Ectodermal cell (in vitro differentiated cells): ENCODE measurements around the gene VILL. TPM values are rescaled to one million over a fixed set of nuclear protein-coding genes. Genes with fewer than 3 reads are reported as not detected.

ENCODE experiments used
- H3K27ac ChIP-seq: 2 replicates; pipeline ENCODE4 v1.7.0; 2013; ENCODE audit warnings: mild to moderate bottlenecking, low read depth, low read length; ENCODE audit not compliant: insufficient read depth, poor library complexity, severe bottlenecking
- H3K27me3 ChIP-seq: 2 replicates; pipeline ENCODE4 v1.7.0; 2013; ENCODE audit warnings: mild to moderate bottlenecking, low read length; ENCODE audit not compliant: insufficient read depth, control insufficient read depth, poor library complexity, severe bottlenecking
- H3K36me3 ChIP-seq: one replicate; pipeline ENCODE4 v1.7.0; 2013; ENCODE audit warnings: low read length; ENCODE audit not compliant: control insufficient read depth, insufficient read depth
- H3K4me1 ChIP-seq: one replicate; pipeline ENCODE4 v1.7.0; 2013; ENCODE audit warnings: low read length; ENCODE audit not compliant: control insufficient read depth, insufficient read depth
- H3K4me3 ChIP-seq: 2 replicates; pipeline ENCODE4 v1.7.0; 2013; ENCODE audit warnings: low read depth, low read length, control low read depth; ENCODE audit not compliant: insufficient read depth
- H3K9me3 ChIP-seq: 2 replicates; pipeline ENCODE4 v1.7.0; 2013; ENCODE audit warnings: mild to moderate bottlenecking, low read length, moderate library complexity; ENCODE audit not compliant: control insufficient read depth
- WGBS, 2 experiments: methylation state at CpG; one replicate each; pipeline ENCODE4 v1.1.7; 2013; ENCODE audit warnings: missing lambda C conversion rate in 2 of 2; 5-methylcytosine and 5-hydroxymethylcytosine counted together
- polyA plus RNA-seq, 4 experiments: library from polyadenylated mRNA; stranded (reverse); fragments of 50-300 nt; gene quantifications; one replicate each; pipeline ENCODE4 v1.2.3, GENCODE V29; 2013

The VILL gene
- 4.8 TPM for polyA plus RNA-seq (2013, experiment 1 of 4)
- 5.6 TPM for polyA plus RNA-seq (2013, experiment 2 of 4)
- polyA plus RNA-seq (2013, experiment 3 of 4) = 3.4 TPM
- 5.2 TPM for polyA plus RNA-seq (2013, experiment 4 of 4)

DNA sequence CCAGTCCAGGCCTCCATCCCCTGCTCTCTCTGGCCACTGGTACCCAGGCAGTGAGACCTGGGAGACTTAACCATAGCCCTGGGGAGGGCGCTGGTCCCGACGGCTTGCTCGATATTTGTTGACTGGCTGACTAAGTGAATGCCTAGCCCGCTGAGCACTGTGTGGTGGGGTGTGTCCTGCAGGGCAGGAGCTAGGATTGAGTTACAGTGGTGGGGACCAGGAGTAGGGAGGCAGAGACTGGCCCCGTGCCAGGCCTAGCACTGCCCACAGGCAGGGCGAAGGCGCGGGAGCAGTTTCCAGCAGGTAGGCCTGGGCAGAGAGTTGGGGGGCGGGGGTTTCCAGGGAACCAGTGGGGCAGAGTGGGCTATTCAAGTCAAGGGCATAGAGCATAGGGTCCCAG lies at the start of gene VILL:
Gene VILL (plus strand): TSS at position 260 of the 400 bp plus-strand sequence. CDS start 2,887 bp downstream, outside the sequence.
- Histone ChIP-seq H3K4me1 (no peaks in the 10 kb centered on the region), H3K36me3 (no peaks in the 10 kb centered on the region), H3K4me3 (no peak within 1 kb of the TSS), H3K27me3 (peaks cover 4% of the 10 kb centered on the region), H3K9me3 (no peaks in the 10 kb centered on the region), H3K27ac (no peak within 1 kb of the TSS)
- WGBS, 2 experiments = 89 to 91% methylated on average over 10 of the region's 10 CpGs

DNA sequence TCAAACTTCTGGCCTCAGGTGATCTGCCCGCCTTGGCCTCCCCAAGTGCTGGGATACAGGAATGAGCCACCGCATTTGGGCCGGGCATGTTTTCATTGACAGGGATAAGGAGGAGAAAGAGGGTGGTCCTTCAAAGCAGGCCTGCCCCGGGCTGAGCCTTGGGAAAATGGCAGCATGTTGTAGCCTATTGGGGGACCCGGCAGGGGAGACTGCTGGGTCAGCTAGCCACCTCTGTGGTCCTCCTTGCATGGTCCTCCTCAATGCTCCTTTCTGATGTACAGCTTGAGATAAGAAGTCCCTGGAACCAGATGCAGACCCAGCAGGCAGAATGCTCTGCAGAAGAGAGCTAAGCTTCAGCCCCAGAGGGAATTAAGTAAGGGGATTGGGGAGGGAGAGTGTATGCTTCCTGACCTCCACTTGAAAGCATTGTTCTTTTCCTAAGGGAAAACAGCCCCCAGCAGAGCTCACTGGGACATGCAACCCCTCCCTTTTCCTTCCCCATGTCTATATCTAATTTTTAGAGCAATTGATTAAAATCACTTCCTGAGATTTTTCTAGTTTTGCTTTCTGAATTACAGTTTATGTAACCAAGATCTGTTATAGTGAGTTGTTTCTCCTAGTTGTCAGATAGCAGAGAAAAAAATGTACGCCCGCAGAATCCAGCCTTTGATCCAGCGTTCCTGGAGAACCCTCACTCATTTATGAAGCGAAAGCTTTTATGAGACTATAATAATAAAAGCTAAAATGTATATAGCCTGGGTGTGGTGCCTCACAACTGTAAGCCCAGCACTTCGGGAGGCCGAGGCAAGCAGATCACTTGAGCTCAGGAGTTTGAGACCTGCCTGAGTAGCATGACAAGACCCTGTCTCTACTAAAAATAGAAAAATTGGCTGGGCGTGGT lies 48.7 kb upstream of the VILL start:
- peaks cover 10% of the 10 kb centered on the region for H3K4me1 ChIP-seq
- H3K27ac ChIP-seq = no peak overlapping the region
- H3K4me3 ChIP-seq = no peak overlapping the region
- WGBS, 2 experiments = 84 to 91% methylated on average over 10 to 12 of the region's 12 CpGs
- no peaks in the 10 kb centered on the region for H3K36me3 ChIP-seq
- H3K27me3 ChIP-seq = no peaks in the 10 kb centered on the region
- H3K9me3 ChIP-seq = no peaks in the 10 kb centered on the region

DNA sequence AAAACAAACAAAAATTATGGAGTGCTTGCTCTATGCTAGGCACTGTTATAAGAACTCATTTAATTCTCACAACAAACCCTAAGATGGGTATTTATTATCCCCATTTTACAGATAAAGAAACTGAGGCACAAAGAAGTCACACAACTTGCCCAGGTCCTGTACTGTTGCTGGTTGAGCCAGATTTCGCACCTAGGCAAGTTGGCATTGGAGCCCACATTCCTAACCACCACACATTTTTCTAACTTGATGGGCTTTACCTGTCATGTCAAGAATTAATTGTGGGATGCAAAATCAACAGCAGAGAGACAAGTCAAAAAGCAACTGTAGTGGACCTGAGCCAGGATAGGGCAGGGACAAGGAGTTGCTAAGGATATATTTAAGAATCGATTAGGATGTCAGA lies 47.9 kb upstream of the VILL start:
- 90 to 97% methylated on average over 2 of the region's 2 CpGs for WGBS, 2 experiments
- H3K9me3 ChIP-seq = no peaks in the 10 kb centered on the region
- no peak overlapping the region for H3K27ac ChIP-seq
- H3K4me3 ChIP-seq = no peak overlapping the region
- peaks cover 12% of the 10 kb centered on the region for H3K4me1 ChIP-seq
- H3K36me3 ChIP-seq = no peaks in the 10 kb centered on the region
- no peaks in the 10 kb centered on the region for H3K27me3 ChIP-seq

DNA sequence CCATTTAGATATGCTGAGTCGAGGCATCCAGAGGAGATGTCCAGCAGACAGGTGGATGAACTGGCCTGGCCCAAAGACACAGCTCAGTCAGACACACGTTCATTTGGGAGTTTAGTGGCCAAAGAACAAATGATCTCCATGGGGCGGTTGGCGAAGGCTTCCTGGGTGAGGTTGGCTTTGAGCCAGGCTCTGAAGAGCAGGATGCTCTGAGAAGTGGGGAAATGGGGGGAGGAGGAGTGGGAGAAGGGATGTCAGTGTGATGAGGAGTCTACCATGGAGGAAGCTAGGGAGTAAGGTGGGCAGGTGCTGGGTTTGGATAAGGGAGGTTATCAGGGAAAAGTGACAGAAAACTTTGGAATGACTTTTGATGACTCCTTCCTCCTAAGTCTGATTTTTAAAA lies 47.5 kb upstream of the VILL start:
- no peak overlapping the region for H3K27ac ChIP-seq
- 91 to 94% methylated on average over 4 of the region's 4 CpGs for WGBS, 2 experiments
- no peaks in the 10 kb centered on the region for H3K27me3 ChIP-seq
- no peaks in the 10 kb centered on the region for H3K9me3 ChIP-seq
- no peaks in the 10 kb centered on the region for H3K36me3 ChIP-seq
- H3K4me3 ChIP-seq = no peak overlapping the region
- H3K4me1 ChIP-seq = peaks cover 12% of the 10 kb centered on the region

DNA sequence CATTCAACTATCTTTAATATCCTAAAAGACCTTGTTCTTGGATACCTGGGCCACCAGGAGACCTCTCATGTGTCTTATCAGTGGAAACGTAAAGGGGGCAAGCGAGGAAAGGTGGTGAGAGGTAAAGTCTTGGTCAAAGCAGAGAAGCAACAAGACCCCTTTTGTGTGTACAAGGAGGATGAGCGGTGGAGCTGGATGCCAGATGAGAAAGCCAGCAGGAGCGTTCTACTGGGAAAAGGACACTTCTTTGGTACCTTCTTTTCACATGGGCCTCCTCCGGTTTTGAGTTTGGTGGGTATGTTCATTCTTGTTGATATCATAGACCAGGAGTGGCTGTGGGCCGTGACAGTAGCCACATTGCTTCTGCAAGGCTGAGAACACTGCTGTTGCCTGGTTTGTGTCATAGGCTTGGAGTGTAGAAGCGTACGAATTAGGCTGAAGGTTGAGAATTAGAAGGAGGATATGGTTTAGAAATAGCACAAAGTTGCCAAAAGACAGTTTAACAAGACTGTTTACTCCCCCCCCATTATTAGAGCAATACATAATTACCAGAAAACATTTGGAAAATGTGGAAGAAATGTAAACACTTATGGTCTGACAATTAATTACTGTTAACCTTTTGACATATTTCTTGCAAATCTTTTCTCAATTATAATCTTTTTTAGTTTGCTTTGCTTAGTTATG lies 46.8 kb upstream of the VILL start:
- Histone ChIP-seq H3K4me1 (peaks cover 12% of the 10 kb centered on the region), H3K27me3 (no peaks in the 10 kb centered on the region), H3K9me3 (no peaks in the 10 kb centered on the region), H3K36me3 (no peaks in the 10 kb centered on the region), H3K27ac (no peak overlapping the region), H3K4me3 (no peak overlapping the region)
- WGBS, 2 experiments = 94 to 98% methylated on average over 7 to 8 of the region's 8 CpGs

DNA sequence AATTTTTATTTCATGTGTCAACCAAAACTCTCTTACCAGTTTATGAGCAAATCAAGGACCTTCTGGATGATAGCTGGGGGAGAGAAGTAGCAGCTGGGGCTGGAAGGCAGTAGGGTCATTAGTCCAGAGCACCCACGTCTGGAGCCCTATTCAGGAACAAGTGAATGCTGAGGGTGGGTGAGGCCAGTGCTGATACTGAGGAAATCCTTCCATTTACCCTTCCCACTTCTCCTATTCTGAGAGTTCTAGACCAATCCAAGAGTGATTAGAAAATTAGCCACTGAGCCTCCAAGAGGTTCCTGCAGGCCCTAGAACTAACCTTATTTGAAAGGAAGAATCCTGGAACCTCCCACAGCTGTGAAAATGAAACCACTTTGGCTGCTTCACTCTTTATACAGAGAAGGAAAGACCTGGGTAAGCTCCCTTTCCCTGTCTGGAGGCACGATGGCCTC lies 46.2 kb upstream of the VILL start:
- H3K9me3 ChIP-seq = no peaks in the 10 kb centered on the region
- 85% methylated on average over 2 of the region's 2 CpGs for WGBS, 2 experiments
- H3K27ac ChIP-seq = no peak overlapping the region
- peaks cover 12% of the 10 kb centered on the region for H3K4me1 ChIP-seq
- H3K4me3 ChIP-seq = no peak overlapping the region
- no peaks in the 10 kb centered on the region for H3K27me3 ChIP-seq
- H3K36me3 ChIP-seq = no peaks in the 10 kb centered on the region

DNA sequence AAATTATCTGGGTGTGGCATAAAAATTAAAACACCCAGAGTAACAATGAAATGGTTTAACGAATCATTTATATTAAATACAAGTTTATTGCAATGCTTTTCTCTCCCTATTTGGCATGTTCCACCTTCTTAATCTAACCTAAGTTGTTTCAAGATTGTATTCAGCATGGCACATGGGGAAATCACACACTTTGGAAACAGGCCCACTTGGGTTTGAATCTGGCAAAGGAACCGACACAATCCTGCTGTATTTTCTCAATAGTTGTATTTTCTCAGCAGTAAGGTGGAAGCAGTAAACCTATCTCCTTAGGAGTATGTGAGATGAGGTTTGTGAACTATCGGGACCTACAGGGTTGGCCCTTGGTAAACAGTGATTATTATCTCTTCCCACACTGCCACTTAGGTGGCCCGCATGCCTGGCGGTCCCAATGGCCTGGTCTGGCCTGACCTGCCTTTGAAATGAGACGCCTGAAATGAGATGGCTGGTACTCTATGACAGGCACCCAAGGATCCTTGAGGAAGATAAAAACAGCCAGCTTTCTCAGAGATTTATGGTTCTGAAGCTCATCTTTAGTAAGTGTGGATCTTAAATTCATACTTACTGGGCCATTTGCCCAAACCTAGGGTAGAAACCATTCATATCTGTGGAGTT lies 45.3 kb upstream of the VILL start:
- H3K36me3 ChIP-seq = no peaks in the 10 kb centered on the region
- H3K4me3 ChIP-seq = no peak overlapping the region
- peaks cover 12% of the 10 kb centered on the region for H3K4me1 ChIP-seq
- H3K9me3 ChIP-seq = no peaks in the 10 kb centered on the region
- 93% methylated on average over 5 of the region's 6 CpGs for WGBS, 2 experiments
- H3K27ac ChIP-seq = no peak overlapping the region
- H3K27me3 ChIP-seq = no peaks in the 10 kb centered on the region

DNA sequence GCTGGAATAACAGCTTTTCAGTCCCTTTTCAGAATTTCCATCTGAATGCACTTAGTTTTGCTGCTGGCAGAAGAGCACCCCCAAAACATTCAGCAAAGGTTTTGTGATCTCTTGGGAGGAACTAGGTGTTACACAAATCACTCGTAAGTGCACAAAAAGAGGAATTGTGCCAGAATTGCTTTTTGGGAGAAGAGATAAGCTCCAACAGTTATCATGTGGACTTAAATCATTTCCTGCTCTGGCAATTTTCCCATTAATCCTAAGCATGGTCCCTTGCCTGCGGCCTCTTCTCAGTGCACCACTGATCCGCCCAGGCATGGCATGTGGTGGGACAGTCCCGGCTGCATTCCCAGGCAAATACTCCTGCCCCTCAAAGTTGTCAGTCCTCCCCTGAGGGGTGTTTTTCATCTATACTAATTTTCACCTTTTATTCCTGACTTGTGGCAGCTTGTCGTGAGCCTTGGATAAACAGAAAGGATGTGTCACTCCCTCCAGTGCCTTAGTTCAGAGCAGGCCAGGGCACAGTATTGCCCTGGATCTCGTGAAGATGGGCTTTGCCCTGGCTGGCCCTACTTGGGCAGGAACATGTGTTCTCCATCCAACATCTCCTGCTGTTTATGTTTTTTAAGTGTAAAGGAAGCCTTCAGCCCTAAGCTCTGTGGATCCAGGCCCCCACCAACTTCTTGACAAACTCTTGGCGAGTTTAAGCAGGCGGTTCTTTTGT lies 44.6 kb upstream of the VILL start:
- H3K4me3 ChIP-seq = no peak overlapping the region
- no peaks in the 10 kb centered on the region for H3K27me3 ChIP-seq
- H3K9me3 ChIP-seq = no peaks in the 10 kb centered on the region
- peak overlapping the region; percentile 11 for H3K27ac ChIP-seq
- peaks cover 12% of the 10 kb centered on the region for H3K4me1 ChIP-seq
- WGBS, 2 experiments = 84 to 93% methylated on average over 8 of the region's 8 CpGs
- H3K36me3 ChIP-seq = no peaks in the 10 kb centered on the region

DNA sequence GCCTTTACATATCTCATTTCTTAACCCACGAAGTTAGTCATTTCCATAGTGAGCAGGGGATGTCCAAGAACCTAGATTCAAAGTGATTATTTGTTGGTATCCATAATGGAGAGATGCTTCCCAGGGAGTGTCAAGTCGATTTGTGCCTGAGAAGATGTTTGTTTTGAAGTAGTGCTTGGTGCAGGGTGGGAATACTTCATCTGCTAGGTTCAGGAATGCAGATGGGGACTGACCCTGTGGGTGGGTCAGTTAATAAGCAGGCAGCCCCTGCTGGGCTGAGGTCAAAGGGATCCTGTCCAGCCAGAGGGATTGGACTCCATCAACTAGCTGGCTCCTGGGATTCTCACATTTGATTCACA lies 44.1 kb upstream of the VILL start:
- H3K36me3 ChIP-seq = no peaks in the 10 kb centered on the region
- H3K9me3 ChIP-seq = no peaks in the 10 kb centered on the region
- no peak overlapping the region for H3K4me3 ChIP-seq
- H3K27me3 ChIP-seq = no peaks in the 10 kb centered on the region
- WGBS, 2 experiments = 90 to 95% methylated on average over 2 of the region's 2 CpGs
- peaks cover 12% of the 10 kb centered on the region for H3K4me1 ChIP-seq
- peak overlapping the region; percentile 11 for H3K27ac ChIP-seq
